GM18499 (cell line): ENCODE results near the gene PIGC.

Source experiments
- ATAC-seq: cut with Tn5 transposase; IDR thresholded peaks from one replicate; pipeline ENCODE4 v1.9.1; 2021; ENCODE audit warnings: moderate number of reproducible peaks; ENCODE audit not compliant: insufficient read depth, unreplicated experiment

The PIGC gene

DNA sequence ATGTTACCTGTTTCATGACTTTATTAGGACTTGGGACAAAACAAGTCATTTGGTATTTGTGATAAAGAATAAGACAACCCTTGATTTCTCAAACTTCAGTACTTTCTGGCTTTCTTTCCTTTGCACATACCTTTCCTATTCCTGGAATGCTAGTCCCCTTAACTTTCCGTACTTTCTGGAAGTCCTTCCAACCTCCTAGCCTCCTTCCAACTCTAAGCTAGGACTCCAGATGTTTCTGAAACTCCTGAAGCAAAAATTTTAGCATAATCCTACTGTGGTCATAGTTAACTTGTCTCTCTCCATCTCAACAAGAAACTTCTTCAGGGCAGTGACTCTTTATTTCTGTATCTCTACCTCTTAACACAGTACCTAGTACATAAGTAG lies 43.2 kb downstream of the PIGC start:
- no peak for ATAC-seq

- ATAC-seq = no peak
Measured at GRCh38 chr1:172399756-172400721, 43.8 kb downstream of the PIGC start.

DNA sequence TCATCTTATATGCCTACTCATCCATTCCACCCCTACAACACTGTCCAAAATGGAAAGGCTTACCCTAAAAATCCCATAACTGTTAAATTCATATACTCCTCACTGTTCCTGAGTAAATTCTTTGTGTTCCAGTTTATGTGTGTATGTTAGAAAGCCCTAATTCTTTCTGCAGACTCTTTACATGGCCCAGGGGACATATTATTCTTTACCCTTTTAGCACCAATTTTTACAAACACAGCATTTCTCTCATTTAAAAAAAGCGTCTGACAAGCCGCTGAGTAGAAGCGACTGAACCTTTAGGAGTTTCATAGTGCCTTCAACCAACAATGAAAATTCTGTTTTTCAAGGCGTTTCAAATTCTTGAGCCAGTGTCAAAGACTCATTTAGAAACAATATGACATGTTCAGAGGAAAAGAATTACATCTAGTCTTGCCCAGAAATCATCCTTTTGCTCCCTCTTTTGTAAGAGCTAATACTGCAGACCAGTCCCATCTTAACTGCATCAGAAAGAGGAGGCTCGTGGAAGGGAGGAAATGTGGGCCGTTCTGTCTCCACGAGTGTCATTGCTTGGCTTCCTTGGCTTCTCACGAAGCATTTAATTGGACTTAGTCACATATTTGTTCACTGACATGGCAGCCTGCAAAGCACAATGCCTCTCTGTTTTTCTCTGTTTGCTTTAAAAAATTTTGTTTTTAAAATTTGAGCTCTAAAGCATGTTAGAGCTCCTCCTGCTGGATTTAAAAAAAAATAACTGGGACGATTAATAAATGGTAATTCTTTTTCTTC lies 44.7 kb downstream of the PIGC start:
- ATAC-seq = no peak

GRCh38 chr1:172398193-172398592 lies 45.7 kb downstream of the PIGC start:
- no peak for ATAC-seq

DNA sequence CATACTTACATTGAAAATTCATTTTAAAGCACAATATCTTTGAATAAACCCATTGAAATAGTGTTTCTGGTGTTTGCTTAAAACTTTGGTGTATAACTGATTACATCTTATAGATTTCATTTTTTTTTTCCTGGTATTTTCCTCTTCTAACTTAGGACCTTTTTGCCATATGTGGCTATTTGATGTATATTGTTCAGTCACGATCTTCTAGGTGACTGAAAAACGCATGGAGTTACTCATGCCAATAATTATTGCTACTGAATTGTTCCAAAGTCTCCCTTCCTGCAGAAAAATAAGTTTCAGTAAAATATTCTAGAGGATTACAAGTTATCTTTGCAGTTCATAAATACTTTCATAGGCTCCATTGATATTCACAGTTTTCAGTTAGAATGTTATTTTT lies 46.2 kb downstream of the PIGC start:
- no peak for ATAC-seq

- no peak for ATAC-seq
Measured at GRCh38 chr1:172397221-172397620, 46.6 kb downstream of the PIGC start.

DNA sequence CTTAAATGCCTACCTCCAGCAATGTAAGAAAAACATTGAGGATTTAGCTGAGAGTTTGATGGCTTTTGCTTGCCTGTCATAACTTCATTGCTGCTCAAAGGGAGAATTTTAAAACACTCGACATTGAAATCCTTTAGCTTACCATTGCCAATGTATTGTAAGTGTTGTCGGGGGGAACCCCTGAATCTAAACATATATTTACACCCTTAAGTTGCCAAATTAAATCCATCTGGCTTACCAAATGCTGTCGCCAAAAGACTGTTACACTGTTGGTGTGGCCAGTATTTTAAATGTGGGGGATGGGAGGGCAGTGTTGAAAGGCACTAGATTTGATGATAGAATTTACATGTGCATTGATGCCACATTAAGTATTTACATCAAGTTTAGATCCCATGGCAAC lies 48.3 kb downstream of the PIGC start:
- ATAC-seq = no peak

- ATAC-seq = no peak
Measured at GRCh38 chr1:172394811-172395210, 49.1 kb downstream of the PIGC start.

DNA sequence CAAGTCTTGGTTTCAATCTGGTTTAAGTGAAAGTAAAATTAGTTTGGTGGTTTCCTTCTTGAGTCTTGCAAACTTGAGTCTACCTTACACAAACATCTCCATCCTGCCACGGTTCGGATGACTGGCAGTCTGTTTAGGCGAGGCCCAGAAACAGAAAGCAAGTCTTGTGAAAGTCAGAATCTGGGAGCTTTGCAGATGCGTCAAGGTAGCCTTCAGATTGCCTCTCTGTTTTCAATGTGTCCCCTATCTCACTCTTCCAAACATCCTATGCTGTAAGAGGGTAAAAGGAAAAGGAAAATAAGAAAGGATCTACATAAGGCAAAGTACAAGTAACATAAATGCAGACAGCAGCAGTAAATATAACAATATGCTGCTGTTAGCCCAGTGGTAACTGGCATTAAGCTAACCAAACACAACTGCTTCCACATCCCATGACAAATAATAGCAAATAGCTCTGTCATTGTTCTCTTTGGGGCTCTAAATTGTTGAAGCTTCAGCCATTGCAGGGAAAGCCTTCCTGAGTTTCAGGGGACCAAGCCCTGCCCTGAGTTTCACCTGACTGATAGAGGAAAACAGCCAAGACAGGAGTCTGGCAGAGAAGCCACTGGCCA lies 49.6 kb downstream of the PIGC start:
- peak; percentile 55 for ATAC-seq

GRCh38 chr1:172393354-172393753 lies 50.5 kb downstream of the PIGC start:
- no peak for ATAC-seq

GRCh38 chr1:172391976-172392375 lies 51.9 kb downstream of the PIGC start:
- no peak for ATAC-seq
